ENCODE results near the gene ZC3HAV1.

- TF ChIP-seq CTCF (conservative IDR thresholded peaks at IDR 0.05) (no peak), ZFX (IDR thresholded peaks at IDR 0.05) (no peak)
Observed at GRCh38 chr7:139022286-139022685, 87.2 kb downstream of the ZC3HAV1 start.
